CD14-positive monocyte (primary cell): ENCODE measurements around the gene SERPINA4. TPM values are rescaled to one million over a fixed set of nuclear protein-coding genes. Genes with fewer than 3 reads are reported as not detected.

Experiments used
- DNase-seq, 3 donors: peaks; one replicate each; pipeline ENCODE4 v3.0.0-alpha.2; 2011 to 2022
- H2AFZ ChIP-seq: 2 replicates; pipeline ENCODE4 v1.6.0; 2012; ENCODE audit warnings: mild to moderate bottlenecking, low read depth, low read length, inconsistent platforms; ENCODE audit not compliant: insufficient read depth, poor library complexity, severe bottlenecking
- H3K27ac ChIP-seq, 2 donors: 1 replicate in 1 of 2; 2 replicates in 1 of 2; pipeline ENCODE4 v1.5.1; 2012 to 2013; ENCODE audit warnings: low read length in 2 of 2, control low read depth in 1 of 2, inconsistent platforms in 1 of 2, low read depth in 1 of 2, mild to moderate bottlenecking in 1 of 2
- H3K27me3 ChIP-seq, 2 donors: one replicate each; pipeline versions ENCODE4 v1.6.0 to v1.6.1; 2011 to 2013; ENCODE audit warnings: low read length in 2 of 2; ENCODE audit not compliant: control insufficient read depth in 2 of 2, insufficient read depth in 2 of 2
- H3K36me3 ChIP-seq, 2 donors: replicated peaks in 1 of 2; 1 replicate in 1 of 2; 2 replicates in 1 of 2; pipeline versions ENCODE4 v1.5.1 to v1.6.1; 2012 to 2013; ENCODE audit warnings: low read length in 2 of 2, control low read depth in 1 of 2, inconsistent platforms in 1 of 2, mild to moderate bottlenecking in 1 of 2; ENCODE audit not compliant: insufficient read depth in 2 of 2, control insufficient read depth in 1 of 2
- H3K4me1 ChIP-seq, 2 donors: 1 replicate in 1 of 2; 2 replicates in 1 of 2; pipeline versions ENCODE4 v1.5.1 to v1.6.1; 2012 to 2013; ENCODE audit warnings: low read length in 2 of 2, control low read depth in 1 of 2, inconsistent platforms in 1 of 2, mild to moderate bottlenecking in 1 of 2, moderate library complexity in 1 of 2; ENCODE audit not compliant: insufficient read depth in 2 of 2, control insufficient read depth in 1 of 2
- H3K4me2 ChIP-seq: replicated peaks from 2 replicates; pipeline ENCODE3; 2012; ENCODE audit warnings: low read length, moderate library complexity, mild to moderate bottlenecking; ENCODE audit not compliant: poor library complexity, severe bottlenecking; ENCODE audit errors: extremely low read depth
- H3K4me3 ChIP-seq, 3 experiments: fragments of 200-600 bp in 1 of 3; sonication (generic) in 1 of 3; replicated peaks in 1 of 3; 1 replicate in 2 of 3; 2 replicates in 1 of 3; pipeline ENCODE4 v1.5.1; 2011 to 2013; ENCODE audit warnings: low read length in 3 of 3, mild to moderate bottlenecking in 3 of 3, control low read depth in 2 of 3, low read depth in 2 of 3, inconsistent platforms in 1 of 3, moderate library complexity in 1 of 3
- H3K79me2 ChIP-seq: 2 replicates; pipeline ENCODE4 v1.6.0; 2012; ENCODE audit warnings: mild to moderate bottlenecking, control low read depth, inconsistent platforms, low read length, moderate library complexity; ENCODE audit not compliant: insufficient read depth
- H3K9ac ChIP-seq: 2 replicates; pipeline ENCODE4 v1.6.0; 2017; ENCODE audit warnings: low read length, mild to moderate bottlenecking; ENCODE audit not compliant: insufficient read depth, poor library complexity, severe bottlenecking
- H3K9me3 ChIP-seq, 2 donors: replicated peaks in 1 of 2; 1 replicate in 1 of 2; 2 replicates in 1 of 2; pipeline versions ENCODE4 v1.5.1 to v1.6.1; 2012 to 2013; ENCODE audit warnings: low read length in 2 of 2, control low read depth in 1 of 2; ENCODE audit not compliant: control insufficient read depth in 1 of 2, insufficient read depth in 1 of 2
- H4K20me1 ChIP-seq: 2 replicates; pipeline ENCODE4 v1.6.0; 2012; ENCODE audit warnings: mild to moderate bottlenecking, low read length, control low read depth, moderate library complexity; ENCODE audit not compliant: insufficient read depth
- H3K27ac Mint-ChIP-seq, 7 donors: one replicate each; pipeline ENCODE4 v1.8.0; 2020; ENCODE audit warnings: mild to moderate bottlenecking in 7 of 7, mixed read lengths in 7 of 7, moderate library complexity in 6 of 7, inconsistent platforms in 2 of 7
- H3K27me3 Mint-ChIP-seq, 3 donors: one replicate each; pipeline ENCODE4 v1.8.0; 2021 to 2022; ENCODE audit warnings: low read depth in 3 of 3, mild to moderate bottlenecking in 3 of 3, mixed read lengths in 3 of 3, moderate library complexity in 3 of 3, inconsistent platforms in 1 of 3
- H3K36me3 Mint-ChIP-seq, 2 donors: one replicate each; pipeline ENCODE4 v1.8.0; 2020; ENCODE audit warnings: mixed read lengths in 2 of 2, inconsistent platforms in 1 of 2, mild to moderate bottlenecking in 1 of 2
- H3K4me1 Mint-ChIP-seq: one replicate; pipeline ENCODE4 v1.8.0; 2020; ENCODE audit warnings: mild to moderate bottlenecking, mixed read lengths
- H3K4me3 Mint-ChIP-seq, 2 donors: one replicate each; pipeline ENCODE4 v1.8.0; 2020; ENCODE audit warnings: mild to moderate bottlenecking in 2 of 2, mixed read lengths in 2 of 2, moderate library complexity in 1 of 2
- H3K9me3 Mint-ChIP-seq, 7 donors: one replicate each; pipeline ENCODE4 v1.8.0; 2020 to 2022; ENCODE audit warnings: mixed read lengths in 7 of 7, mild to moderate bottlenecking in 6 of 7, moderate library complexity in 6 of 7, inconsistent platforms in 2 of 7
- CTCF ChIP-seq: fragments of 200-600 bp; IDR thresholded peaks from one replicate; pipeline ENCODE4 v1.8.0; 2022; ENCODE audit warnings: antibody characterized with exemption, mild to moderate bottlenecking
- WGBS: methylation state at CpG from one replicate; pipeline ENCODE4 v1.1.5; 2013; ENCODE audit warnings: missing lambda C conversion rate; ENCODE audit not compliant: insufficient coverage; 5-methylcytosine and 5-hydroxymethylcytosine counted together
- intact Hi-C, 2 donors: fragments of 100-400 bp; cut with micrococcal nuclease; formaldehyde crosslinking; loops; one replicate each; pipeline versions ENCODE4 v1.15.0 to v1.15.1; 2023
- polyA plus RNA-seq, 3 donors: library from polyadenylated mRNA; depleted of rRNA in 1 of 3; unstranded in 2 of 3; stranded (reverse) in 1 of 3; fragments of 300-500 nt in 2 of 3; fragments of >200 nt in 1 of 3; fragmentation: Illumina TruSeq in 2 of 3; gene quantifications; 1 replicate in 2 of 3; 2 replicates in 1 of 3; pipeline ENCODE4 v1.2.3, GENCODE V29; 2012 to 2021

SERPINA4 gene
- polyA plus RNA-seq, 3 donors = not detected

- H3K4me3 ChIP-seq = no peak overlapping the region
- peaks cover 2 to 9% (median 5%) of the 10 kb centered on the region in 3 donors for H3K27me3 Mint-ChIP-seq
- WGBS = 50% methylated on average over 1 of the region's 3 CpGs
- no peaks in the 10 kb centered on the region for H3K4me1 Mint-ChIP-seq
- no peak for TF ChIP-seq CTCF
- H3K79me2 ChIP-seq = no peaks in the 10 kb centered on the region
- no peaks in the 10 kb centered on the region for H4K20me1 ChIP-seq
- peaks cover 0 to 4% of the 10 kb centered on the region in 2 donors for H3K27me3 ChIP-seq
- H2AFZ ChIP-seq = no peak overlapping the region
- H3K4me2 ChIP-seq = no peak overlapping the region
- intact Hi-C loops = no loop called here
- H3K9me3 ChIP-seq = no peaks in the 10 kb centered on the region
- H3K36me3 Mint-ChIP-seq = no peaks in the 10 kb centered on the region
- no peak for DNase-seq
- H3K9ac ChIP-seq = no peak overlapping the region
- H3K36me3 ChIP-seq = no peaks in the 10 kb centered on the region
- no peak overlapping the region for H3K27ac Mint-ChIP-seq
- no peaks in the 10 kb centered on the region for H3K4me1 ChIP-seq
- H3K27ac ChIP-seq = no peak overlapping the region
- peaks cover 0 to 5% (median 0%) of the 10 kb centered on the region in 7 donors for H3K9me3 Mint-ChIP-seq
- H3K4me3 Mint-ChIP-seq = no peak overlapping the region
These were observed 25.7 kb upstream of the SERPINA4 start for GRCh38 chr14:94535506-94535905.

DNA sequence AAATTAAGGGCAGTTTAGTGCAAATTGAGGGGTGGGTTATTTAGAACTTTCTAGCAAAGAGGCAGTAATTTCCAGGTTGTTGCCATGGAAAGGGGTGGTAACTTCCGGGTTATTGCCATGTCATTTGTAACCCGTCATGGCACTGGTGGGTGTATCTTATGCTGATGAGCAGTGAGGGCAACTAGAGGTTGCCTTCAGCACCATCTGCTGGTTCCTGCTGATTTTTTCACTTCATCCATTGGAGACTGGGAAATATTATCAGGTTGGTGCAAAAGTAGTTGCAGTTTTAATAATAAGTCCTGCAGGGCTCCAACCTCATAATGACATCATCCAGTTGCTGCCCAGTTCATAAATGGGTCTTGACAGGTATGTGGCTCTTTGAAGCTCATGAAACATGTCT, 24.4 kb upstream of the SERPINA4 start:
- Histone ChIP-seq H3K4me2 (no peak overlapping the region), H3K27me3 (no peaks in the 10 kb centered on the region), H4K20me1 (no peaks in the 10 kb centered on the region), H3K36me3 (no peaks in the 10 kb centered on the region), H3K9ac (no peak overlapping the region), H2AFZ (no peak overlapping the region), H3K9me3 (no peaks in the 10 kb centered on the region), H3K4me3 (no peak overlapping the region), H3K27ac (no peak overlapping the region), H3K4me1 (no peaks in the 10 kb centered on the region), H3K79me2 (no peaks in the 10 kb centered on the region)
- intact Hi-C loops = no loop called here
- no peaks in the 10 kb centered on the region for H3K36me3 Mint-ChIP-seq
- peaks cover 0 to 4% (median 0%) of the 10 kb centered on the region in 7 donors for H3K9me3 Mint-ChIP-seq
- no peak overlapping the region for H3K27ac Mint-ChIP-seq
- no peak overlapping the region for H3K4me3 Mint-ChIP-seq
- peaks cover 1 to 11% (median 9%) of the 10 kb centered on the region in 3 donors for H3K27me3 Mint-ChIP-seq
- no peak for DNase-seq
- no peaks in the 10 kb centered on the region for H3K4me1 Mint-ChIP-seq
- TF ChIP-seq CTCF = no peak
- WGBS = 60% methylated on average over 2 of the region's 2 CpGs
